ENCODE measurements around the gene ELMOD1.
"Not testable (repeated sequence)": the region's sequence is repeated elsewhere in the genome, so short reads cannot be mapped to it uniquely, and the experiment has no call there.

ELMOD1 gene

DNA sequence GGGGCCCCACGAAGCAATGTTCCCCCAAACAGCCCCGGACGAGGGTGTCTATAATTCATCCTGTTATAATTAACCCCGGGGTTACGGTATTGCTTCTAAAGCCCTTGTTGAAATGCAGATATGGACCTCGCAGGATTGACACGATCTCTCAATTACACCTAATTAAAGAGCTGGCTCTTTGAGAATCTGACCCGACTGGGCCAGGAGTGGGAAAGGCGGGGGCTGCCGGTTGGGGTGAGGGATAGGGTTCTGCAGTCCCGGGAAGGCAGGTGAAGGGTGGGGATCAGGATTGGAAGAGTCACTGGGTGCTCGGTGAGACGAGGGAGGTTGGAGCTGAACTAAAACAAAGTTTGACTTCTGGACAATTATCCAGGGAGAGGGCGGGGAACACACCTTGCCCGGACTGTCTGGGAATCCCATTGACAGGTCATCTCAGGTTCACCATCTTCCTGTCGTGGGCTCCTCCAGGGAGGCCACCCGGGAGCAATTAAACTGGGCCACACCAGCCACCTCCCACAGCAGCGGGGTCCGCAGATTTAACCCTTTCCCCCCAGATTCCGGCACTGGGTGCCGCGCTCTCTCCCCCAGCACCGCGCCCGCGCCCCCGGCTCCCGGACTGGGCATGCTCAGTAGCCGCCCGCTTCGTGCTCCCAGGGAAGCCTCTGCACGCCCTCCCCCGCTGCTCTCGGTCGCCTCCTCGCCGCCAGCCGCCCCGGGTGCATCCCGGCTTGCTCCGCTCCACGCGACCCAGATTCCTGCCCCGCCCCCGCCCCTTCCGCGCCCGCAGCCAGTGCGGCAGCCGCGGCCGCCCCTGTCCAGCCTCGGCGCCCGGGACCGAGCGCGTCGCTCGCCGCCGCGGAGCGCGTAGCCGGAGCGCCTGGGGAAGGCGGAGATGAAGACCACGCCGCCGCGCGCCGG lies at the start of gene ELMOD1:
ELMOD1 (plus strand) TSS at position 688 of the 918 bp plus-strand sequence. CDS start 27,043 bp downstream, outside the sequence.
- peak; percentile 81 for DNase-seq (ENCODE audit: low spot score)

DNA sequence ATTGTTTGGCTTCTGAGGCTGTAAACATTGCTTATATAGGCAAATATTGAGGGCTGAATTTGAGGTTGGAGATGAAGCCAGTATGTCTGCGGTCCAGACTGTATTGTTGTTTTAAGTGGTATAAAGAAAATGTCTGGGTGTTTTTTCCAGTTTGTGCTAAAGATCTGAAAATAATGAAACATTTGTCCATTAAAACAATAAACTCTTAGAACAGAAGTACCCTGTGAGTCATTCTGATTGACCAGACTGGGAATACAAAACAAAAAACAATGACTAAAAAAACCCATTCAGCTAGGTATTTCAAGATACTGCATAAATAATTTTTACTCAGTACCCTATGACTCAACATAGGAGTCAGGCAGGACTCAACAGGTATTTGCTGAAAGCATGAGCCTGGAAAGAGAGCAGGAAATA lies 45.8 kb upstream of the ELMOD1 start:
- no peak for DNase-seq (ENCODE audit: low spot score)

DNA sequence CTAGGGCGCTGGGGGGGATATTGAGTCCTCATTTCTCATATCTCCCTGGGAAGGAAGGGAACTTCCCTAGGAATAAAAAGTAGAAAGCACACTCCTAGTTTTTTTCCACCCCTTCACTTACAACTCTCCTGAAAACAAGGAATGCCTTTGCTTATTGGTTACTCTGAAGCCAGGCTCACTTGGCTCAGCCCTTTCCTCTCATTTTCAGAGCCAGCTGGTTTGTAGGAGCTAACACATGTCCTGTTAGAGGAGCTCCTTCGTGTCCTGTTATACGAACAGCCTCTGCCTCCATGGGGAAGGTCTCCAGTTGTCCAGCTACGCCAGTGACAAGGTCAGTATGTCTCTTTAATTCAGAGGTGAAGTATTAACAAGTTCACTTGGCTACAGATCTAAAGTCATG lies 43.0 kb upstream of the ELMOD1 start:
- DNase-seq (ENCODE audit: low spot score) = no peak

DNA sequence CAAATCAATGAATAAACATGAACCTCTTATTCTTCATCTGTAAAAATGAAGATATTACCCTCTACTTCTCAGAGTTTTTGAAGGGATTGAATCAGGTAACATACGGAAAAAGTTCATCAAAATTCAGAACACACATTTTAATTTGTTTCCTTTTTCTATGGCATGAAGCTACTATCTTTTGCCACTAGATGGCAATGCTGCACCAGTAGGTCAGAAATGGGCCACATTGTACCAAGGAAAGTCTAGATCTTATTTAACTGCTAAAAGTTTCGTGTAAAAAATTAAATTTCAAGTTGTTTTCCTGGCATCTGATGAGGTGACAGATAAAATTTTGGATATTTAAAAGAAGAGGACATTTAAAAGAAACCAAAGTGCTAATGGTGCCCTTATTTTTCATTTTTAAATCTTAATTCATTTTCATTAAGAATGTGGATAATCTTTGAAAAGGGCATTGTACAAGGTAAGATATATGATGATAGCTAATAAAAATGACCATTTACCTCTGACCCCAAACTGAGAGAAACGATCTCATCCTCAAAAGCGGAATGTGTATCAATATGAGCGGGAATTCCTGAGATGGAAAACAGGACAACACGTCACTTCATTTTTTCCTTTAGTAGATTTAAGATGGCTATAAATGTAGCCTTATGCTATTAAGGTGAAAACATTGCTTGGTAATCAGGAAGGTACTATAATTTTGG lies 41.5 kb upstream of the ELMOD1 start:
- DNase-seq (ENCODE audit: low spot score) = peak; percentile 22

DNA sequence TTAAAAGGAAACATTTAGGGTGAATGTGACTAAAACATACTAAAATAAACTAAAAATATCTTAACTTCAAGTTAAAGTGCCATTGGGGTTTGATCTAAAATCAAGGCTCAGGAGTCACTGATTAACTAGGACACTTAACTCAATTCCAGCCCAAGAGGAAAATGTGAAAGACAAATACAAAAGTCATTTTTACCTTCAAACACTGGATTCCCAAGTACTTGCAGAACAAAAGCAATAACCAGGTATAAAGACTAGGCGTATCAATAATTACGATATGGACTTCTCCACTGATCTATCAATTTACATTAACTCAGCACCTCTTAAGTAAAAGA lies 41.0 kb upstream of the ELMOD1 start:
- no peak for DNase-seq (ENCODE audit: low spot score)

DNA sequence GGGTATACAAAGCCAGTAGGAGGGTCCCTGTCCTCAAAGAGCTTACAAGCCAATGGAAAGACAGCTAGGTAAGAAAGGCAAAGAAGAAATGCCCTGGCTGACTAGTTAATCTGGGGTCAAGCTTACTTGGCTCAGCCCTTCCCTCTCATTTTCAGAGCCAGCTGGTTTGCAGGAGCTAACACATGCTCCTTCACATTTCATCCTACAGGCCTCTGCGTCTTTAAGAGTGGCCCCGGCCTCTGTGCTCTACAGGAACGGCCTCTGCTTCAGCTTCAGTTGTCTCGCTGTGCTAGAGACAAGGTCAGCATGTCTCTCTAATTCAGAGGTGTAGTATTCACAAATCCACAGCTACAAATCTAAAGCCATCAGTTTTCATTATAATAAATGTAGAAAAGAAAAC lies 40.6 kb upstream of the ELMOD1 start:
- DNase-seq (ENCODE audit: low spot score) = no peak

DNA sequence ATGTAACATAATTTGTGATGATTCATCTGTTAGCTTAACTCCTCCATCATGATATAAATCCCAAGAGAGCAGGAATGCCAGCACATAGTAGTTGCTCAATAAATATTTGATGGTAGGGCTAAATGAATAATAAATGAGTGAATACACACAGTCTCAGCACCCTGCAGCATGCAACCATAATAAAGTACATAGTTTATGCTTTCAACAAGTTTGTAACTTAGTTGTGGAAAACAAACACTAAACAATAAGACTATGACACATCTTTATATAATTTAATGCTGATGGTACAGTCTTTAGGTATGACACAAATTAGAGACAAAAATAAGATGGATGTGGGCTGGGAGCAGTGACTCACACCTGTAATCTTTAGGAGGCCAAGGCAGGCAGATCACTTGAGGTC lies 29.3 kb upstream of the ELMOD1 start:
- no peak for DNase-seq (ENCODE audit: low spot score)

DNA sequence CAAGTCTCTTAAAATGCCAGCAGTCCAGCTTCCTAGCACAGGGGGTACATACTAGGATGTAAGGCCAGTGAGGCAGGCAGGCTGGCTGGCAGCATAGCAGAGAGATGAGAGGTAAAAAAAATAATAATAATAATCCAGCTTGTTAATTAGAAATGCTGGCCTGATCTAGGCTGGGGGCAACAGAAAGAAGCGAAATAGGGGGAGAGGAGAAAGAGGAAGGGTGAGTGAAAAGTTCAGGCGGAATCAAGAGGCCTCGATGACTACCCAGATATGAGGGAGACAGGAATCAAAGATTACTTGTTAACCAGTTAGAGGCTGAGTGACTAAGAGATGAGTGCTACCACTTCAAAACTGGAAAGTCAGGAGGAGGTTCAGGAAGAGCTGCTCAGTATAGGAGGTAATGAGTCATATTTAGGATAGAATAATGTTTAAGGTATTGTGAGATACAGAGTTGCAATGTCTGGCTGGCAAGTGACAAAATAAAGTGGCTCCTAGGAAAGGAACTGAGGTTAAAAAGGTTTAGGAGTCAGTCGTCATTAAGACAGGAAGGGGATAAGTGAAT lies 28.2 kb upstream of the ELMOD1 start:
- DNase-seq (ENCODE audit: low spot score) = peak; percentile 22

DNA sequence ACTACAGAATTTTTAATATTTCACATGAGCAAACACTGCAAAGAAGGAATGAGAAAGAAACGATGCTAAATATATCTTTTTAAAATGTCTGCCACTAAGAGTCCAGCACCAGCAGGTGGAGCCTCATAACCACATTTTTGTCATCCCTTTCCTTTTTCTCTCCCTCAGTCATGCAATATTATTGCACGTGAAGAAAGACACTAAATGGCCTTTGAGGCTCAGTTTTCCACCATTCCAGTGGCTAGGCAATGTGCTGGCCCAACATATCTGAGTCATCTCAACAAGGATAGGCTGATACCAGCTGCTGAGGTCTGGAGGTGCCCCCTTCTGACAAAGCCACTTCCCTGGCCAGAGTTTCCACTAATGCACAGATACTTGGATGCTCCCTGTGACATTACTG lies 27.2 kb upstream of the ELMOD1 start:
- peak; percentile 44 for DNase-seq (ENCODE audit: low spot score)

DNA sequence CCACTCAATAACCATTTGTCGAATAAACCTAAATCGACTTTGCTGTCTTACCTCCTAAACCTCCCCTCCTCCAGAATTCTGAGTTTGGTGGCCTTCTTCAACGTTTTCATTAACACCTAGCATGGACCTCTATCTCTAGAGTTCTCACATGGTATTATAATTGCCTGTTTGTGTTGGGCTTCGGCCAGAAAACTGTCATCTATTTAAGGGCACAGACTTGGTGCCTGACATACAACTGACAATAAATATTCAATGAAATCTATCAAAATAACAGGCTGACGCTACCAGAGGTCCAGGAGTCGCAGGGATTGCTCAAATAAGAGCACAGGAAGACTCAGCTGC lies 26.1 kb upstream of the ELMOD1 start:
- DNase-seq (ENCODE audit: low spot score) = no peak

DNA sequence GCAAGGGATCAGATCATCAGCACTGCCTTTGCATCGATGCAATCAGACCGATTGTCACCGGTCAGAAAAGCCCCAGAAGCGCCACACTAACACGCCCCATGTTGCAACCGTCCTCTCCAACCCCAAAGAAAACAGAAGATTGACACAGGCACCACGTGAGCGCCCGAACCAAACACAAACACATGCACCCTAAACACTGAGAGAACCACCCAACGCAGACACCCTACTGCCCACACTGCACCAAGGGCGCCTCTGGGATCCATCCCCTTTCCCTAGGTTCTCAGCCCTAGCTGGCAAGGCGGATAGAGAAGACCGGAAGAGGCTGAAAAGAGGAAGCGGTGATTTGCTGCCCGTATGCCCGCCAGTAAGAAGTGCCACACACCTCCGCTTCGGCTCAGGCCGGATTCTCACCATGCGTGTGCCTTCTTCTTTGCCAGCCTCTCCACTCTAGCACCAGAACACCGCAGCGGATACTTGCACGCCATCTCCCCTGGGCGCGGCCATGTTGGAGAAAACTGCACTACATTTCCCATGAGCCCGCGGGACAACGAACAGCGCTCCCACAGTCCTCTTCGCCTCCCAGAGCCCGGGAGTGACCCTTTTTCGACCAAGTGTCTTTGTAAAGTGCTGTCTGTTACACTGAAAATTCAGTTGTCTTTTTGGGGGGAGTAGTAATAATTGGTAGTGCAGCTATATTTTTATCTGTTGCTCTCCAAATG lies 25.6 kb upstream of the ELMOD1 start, which contains the start of gene ALKBH8:
ALKBH8 (minus strand) TSS at position 517 of the 719 bp plus-strand sequence. CDS start 4,842 bp downstream, outside the sequence.
- peak; percentile 81 for DNase-seq (ENCODE audit: low spot score)

DNA sequence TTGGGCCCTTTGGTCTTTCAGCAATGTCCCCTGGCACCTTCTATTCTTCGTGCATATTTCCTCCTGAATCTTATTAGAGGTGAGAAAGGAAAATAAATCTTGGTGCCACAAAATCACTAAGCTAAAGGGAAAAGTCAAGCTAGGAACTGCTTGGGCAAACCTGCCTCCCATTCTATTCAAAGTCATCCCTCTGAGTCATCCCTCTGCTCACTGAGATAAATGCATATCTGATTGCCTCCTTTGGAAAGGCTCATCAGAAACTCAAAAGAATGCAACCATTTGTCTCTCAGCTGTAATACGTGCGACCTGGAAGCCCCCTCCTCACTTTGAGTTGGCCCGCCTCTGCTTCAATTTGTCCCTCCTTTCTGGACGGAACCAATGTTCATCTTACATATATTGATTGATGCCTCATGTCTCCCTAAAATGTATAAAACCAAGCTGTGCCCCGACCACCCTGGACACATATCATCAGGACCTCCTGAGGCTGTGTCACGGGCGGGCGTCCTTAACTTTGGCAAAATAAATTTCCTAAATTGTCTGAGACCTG lies 24.9 kb upstream of the ELMOD1 start:
- DNase-seq (ENCODE audit: low spot score) = not testable (repeated sequence)

DNA sequence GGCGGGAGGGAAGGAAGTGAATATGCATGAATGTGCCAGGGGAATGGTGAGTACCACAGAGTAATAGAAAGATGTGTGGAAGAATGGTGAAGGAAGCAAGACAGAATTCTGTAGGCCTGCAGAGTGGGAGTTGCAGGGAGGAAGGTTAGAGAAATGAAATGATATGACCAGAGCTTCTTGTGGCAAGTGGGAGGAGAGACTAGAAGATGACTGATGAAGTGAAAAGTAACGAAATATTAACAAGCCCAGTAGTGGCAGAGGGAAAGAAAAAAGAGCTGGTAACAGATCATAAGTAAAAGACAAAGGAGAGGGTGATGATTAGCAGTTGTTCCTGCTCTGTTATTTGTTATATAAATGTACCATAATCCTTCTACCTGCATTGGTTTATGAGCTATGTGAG lies 24.4 kb upstream of the ELMOD1 start:
- no peak for DNase-seq (ENCODE audit: low spot score)

DNA sequence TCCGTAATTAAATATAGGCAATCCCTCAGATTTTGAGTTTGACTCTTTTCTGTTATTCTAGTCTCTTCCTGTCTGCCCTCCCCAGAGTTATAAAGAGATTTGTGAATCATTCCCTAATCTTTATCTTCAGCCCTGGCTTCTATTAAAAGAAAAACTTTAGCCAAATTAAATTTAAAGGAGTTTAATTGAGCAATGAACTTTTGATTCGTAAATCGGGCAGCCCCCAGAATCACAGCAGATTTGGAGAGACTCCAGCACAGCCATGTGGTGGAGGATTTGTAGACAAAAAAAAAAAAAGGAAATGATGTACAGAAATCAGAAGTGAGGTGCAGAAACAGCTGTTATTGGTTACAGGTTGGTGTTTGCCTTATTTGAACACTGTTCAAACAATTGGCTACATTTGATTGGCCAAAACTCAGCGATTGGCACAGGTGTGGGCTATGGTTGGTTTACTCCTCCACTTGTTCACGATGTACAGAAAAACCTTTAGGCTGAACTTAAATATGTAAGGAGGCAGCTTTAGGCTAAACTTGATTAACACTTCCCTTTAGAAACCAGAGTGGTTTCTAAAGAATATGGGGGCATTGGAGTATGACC lies 23.1 kb upstream of the ELMOD1 start:
- DNase-seq (ENCODE audit: low spot score) = no peak

DNA sequence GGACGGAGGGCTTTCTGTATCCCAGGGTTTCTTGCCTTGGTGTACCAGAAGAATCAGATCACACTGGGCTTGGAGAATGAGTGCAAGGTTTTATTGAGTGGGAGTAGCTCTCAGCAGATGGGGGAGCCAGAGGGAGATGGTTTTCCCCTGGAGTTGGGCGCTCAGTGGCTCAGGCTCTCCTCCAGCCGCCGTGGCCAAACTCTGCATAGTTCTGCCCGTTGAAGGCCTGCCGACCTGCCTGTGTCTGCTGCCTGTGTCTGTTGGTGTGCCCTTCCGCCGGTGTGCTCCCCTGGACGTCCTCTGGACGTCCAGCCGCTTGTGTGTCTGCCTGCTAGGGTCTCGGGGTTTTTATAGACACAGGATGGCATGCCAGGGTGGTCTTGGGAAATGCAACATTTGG lies 20.9 kb upstream of the ELMOD1 start:
- no peak for DNase-seq (ENCODE audit: low spot score)

DNA sequence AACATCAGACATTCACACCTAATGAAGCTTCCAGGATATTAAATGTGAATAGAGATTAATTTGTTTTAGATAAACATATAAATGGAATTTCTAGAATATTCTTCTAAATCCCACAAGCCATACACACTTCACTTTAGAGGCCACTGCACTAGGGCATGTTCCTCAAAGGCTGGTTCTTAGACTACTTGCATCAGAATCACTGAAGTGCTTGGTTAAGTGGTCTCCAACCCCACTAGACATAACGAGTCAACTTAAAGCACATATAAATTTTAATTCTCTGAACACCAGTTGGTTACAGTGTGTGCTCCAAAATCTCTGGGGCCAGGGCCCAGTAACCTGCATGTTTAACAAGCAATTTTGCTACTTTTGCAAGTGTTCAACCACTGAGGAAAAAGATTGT lies 17.5 kb upstream of the ELMOD1 start:
- DNase-seq (ENCODE audit: low spot score) = no peak

DNA sequence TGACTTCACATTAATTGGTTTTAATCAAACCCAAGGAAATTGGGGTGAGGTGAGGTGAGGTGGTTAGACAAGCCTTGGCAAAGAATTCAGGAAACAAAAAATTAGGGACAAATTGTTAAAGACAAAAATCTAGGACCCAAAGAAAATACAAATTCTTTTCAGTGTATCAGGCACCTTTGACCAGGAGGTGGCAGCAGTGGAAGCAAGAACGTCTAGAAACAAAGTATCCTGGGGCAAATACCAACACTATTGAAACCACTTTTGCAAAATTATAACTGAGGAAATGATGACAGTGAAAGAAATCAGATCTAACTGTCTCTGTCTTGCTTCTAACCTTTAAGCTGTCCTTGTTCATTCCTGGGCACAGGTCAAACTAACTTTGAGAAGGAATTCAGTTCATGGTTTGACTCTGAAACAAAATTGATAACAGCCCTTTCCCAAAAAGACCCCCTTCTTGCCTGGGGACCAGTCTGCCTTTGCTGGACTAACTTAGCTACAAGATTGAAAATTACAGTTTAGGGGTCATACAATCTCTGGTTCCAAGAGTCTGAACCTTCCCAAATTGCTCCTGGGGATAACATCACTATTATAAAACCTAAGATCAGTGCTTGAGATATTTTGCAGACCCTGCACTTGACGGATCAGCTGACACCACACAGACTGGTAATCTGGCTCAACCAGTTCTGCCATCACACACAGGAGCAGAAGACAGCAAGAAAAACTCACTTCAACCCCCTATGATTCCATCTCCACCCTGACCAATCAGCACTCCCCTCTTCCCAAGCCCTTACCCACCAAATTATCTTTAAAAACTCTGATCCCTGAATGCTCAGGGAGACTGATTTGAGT lies 14.2 kb upstream of the ELMOD1 start:
- peak; percentile 52 for DNase-seq (ENCODE audit: low spot score)

DNA sequence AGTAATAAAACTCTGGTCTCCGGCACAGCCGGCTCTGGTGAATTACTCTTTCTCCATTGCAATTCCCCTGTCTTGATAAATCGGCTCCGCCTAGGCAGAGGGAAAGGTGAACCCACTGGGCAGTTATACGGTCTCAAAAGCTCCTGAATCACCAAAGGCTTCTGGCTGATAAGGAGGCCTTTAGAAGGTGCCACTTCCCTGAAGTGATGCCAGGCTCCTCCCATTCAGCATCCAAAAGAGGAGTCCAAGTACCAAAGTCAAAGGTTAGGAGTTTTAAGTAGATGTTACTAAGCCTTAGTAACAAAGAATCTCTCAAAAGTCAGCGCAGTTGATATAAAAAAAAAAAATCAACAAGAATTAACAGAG lies 13.6 kb upstream of the ELMOD1 start:
- no peak for DNase-seq (ENCODE audit: low spot score)

DNA sequence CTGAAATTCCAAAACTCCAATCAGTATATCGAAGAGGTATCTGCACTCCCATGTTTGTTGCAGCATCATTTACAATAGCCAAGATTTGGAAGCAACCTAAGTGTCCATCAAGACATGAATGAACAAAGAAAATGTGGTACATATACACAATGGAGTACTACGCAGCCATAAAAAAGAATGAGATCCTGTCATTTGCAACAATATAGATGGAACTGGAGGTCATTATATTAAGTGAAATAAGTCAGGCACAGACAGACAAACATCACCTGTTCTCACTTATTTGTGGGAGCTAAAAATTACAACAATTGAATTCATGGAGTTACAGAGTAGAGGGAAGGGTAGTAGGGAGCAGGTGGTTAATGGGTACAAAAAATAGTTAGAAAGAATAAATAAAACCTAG lies 11.8 kb upstream of the ELMOD1 start:
- DNase-seq (ENCODE audit: low spot score) = not testable (repeated sequence)

DNA sequence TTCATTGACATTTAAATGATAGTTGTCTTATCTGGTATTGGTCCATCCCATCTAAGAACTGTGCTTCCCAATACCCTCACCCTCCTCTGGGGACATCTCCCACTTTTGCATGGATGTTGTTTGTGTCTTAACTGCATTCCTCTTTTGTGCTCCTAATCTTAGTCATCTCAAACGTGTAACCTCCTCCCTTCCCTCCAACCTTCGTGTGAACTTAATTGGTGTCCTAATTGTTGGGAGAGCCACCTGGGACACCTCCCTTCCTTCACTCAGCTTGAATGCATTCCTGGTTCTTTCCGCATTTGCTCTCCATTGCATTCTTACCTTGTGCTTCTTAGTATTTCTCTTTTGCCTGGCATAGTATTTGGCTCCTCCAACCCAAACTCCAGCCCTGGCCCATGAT lies 9.8 kb upstream of the ELMOD1 start:
- DNase-seq (ENCODE audit: low spot score) = no peak

Data from AG08396 (cell line).